Stimulated activated CD4-positive, alpha-beta T cell treated with anti-CD3 and anti-CD28 coated beads, TNF-alpha, amount 100 ng/mL, for 24 hours (primary cell): ENCODE measurements around the gene HDAC10.

Experiments used
- DNase-seq, 3 experiments: peaks; one replicate each; pipeline ENCODE4 v3.0.0-alpha.2; 2020; ENCODE audit warnings: low read depth in 3 of 3

Gene HDAC10

GRCh38 chr22:50238755-50239154 is 12.3 kb downstream of the HDAC10 start:
- no peak for DNase-seq

DNA sequence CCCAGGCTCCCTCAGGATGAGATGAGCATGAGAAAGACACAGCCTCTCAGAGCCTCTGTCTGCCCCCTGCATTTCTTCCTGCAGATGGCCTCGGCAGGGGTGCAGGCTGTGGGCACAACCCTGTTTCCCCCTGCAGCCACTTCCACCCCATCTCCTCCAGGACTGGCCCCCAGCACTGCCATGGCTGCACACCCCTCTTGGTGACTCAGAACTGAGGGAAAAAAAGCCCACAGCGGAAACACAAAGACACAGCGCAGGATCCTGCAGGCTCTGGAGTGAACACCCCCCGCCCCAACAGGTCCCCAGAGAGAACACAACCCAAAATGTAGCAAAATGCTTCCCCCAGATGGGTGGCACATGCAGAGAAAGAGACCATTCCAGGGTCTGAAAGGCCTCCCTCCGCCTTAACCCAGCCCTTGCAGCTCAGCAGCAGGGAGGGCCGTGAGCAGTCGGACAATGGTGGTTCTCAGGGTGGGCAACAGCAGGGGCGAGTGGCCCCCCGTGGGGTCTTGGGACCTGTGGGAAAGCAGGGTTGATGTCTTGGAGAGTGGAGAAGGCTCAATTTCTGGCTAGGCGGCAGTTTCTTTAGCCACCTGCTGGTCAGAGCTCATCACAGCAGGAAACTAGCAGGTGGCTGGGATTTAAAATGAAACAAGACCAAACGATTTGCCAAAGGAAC is 14.2 kb downstream of the HDAC10 start:
- DNase-seq: no peak

GRCh38 chr22:50233223-50233622 is 17.8 kb downstream of the HDAC10 start:
- DNase-seq: no peak

GRCh38 chr22:50232481-50233151 is 18.4 kb downstream of the HDAC10 start:
- DNase-seq: no peak

DNA sequence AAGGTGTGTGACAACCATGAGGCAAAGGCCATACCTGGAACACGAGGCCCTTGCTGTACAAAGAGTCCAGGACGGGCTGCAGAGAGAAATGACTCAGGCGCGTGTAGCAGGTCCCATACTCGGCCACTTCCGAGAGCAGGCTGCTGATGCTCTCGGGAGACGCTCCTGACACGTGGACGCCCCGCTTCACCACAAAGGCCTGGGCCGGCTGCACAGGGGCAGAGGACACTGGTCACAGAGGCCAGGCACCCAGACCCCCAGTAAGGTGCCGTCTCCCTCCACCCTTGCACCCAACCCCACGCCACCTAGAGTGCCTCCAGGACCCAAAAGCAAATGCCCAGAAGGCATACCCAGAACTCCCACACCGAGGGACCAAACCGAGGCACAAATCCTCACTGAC is 21.7 kb downstream of the HDAC10 start:
- DNase-seq: no peak

GRCh38 chr22:50228366-50228765 is 22.7 kb downstream of the HDAC10 start:
- DNase-seq: no peak

- no peak for DNase-seq
Observed at GRCh38 chr22:50227579-50228215, 23.4 kb downstream of the HDAC10 start.

DNA sequence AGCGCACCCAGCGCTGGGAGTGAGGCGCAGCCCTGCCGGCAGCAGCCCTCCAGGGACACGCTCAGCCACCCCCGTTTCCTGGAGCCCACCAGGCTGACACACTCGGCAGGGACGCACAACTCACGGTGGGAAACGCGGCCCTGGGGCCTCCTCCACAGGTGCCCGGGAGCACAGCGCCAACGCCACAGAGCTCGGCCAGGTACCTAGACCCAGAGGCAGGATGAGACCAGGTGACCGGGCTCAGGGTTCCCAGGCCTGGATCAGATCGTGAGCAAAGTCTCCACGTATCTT is 24.2 kb downstream of the HDAC10 start:
- no peak for DNase-seq

GRCh38 chr22:50226063-50226874 is 24.8 kb downstream of the HDAC10 start:
- no peak for DNase-seq

GRCh38 chr22:50225200-50225969 is 25.7 kb downstream of the HDAC10 start:
- no peak for DNase-seq

- no peak for DNase-seq
Observed at GRCh38 chr22:50224071-50224470, 27.0 kb downstream of the HDAC10 start.

- no peak for DNase-seq
Observed at GRCh38 chr22:50222508-50222907, 28.6 kb downstream of the HDAC10 start.

GRCh38 chr22:50221410-50222300 is 29.4 kb downstream of the HDAC10 start:
- no peak for DNase-seq

- DNase-seq: no peak
Observed at GRCh38 chr22:50220603-50221409, 30.3 kb downstream of the HDAC10 start.

- no peak for DNase-seq
Observed at GRCh38 chr22:50219800-50220602, 31.1 kb downstream of the HDAC10 start.

- DNase-seq: no peak
Observed at GRCh38 chr22:50218996-50219727, 31.9 kb downstream of the HDAC10 start.

DNA sequence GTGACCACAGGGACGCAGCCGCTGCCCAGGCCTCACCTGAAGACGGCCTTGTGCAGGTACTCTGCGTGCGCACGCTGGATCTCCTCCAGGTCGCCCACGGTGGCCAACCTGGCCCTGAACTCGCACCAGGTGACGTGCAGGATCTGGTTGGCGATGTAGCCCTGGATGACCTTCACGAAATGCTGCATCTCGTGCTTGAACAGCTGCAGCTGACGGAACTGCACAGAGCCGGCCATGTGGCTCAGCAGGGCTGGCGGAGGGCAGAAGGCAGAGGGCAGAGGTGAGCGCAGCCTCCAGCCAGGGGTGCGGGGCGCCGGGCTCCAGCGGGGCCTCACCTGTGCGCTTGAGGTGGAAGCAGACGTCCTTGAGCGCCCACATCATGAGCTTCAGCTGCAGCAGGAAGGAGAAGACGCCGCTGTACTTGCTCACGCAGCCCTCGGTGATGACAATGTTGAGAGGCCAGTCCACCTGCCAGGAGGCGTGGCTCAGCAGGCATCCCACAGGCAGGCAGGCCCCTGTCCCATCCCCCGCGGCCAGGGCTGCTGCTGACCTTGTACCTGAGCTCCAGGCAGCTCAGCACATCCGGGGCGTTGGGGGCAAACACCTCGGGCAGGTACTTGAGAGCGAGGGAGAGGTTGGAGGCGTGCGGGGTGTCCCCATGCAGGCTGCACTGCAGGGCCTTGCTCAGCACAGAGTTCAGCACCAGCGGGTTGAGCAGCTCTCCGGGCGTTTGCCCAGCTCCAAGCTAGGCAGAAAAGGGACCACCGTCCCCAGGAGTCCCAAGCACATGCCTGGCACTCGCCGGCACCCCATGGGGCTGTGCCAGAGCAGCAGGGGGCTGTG is 32.7 kb downstream of the HDAC10 start:
- no peak for DNase-seq
